ENCODE data around the gene FKBP5.

The FKBP5 gene

DNA sequence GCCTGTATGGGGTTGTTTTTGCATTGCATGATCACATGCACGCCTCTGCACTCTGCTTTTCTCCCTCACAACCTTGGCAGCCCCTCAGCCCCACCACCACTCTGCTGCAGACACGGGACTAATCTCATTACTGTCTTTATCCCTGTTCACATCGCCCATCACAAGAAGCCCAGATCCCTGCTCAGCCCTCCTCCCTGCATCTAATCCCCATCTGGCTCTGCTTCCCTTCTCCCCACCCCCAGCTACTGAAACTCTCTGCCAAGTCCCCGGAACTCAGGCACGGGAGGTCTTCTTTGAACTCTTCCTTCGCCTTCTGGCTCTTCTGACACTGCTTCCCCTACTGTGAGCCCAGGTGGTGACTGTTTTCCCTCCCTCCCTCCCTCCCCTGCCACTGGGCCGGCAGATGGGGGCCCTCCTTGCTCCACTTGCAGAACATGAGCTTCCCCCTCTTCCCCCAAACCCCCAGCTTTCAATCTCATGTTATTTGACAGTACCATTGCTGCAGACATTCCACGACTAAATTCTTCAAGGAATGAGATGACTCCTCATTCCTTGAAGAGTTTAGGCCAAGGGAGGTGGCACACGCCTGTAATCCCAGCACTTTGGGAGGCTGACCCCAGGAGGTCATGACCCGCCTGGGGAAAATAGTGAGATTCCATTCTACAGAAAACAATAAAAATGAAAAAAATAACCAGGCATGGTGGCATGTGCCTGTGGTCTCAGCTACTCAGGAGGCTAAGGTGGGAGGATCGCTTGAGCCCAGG is 154.1 kb downstream of the FKBP5 start:
- DNase-seq, result no peak

DNA sequence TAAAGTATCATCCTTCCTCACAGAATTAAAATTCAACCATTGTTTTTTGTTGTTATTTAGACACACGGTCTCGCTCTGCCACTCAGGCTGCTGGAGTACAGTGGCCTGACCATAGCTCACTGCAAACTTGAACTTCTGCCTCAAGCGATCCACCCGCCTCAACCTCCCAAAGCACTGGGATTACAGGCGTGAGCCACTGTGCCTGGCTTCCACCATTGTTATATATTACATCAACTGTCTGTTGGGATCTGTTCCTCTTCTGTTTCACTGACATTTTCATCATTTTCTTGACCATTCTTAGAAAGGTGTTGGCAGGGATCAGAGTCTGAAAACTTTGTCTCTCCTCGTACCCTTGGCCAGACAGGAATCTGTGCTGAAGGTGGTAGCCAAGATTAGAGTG is 154.7 kb downstream of the FKBP5 start:
- no peak for DNase-seq

DNA sequence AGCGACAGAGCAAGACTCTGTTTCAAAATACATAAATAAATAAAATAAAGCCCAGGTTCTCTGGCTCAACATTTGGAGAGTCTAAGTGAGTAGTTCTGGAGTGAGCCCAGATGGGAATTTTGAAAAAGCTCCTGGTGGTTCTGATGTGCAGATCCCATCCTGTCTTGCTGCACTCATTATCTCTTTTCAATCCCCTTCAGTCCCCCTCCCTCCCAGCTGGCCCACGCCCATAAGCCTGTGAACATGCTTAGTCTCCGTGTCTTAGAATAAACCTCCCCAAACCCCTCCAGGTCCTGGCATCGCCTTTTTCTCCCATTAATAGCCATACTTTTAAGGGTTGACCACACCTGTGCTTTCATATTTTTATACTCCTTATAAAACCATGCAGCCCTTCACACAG is 156.6 kb downstream of the FKBP5 start:
- no peak for DNase-seq

DNA sequence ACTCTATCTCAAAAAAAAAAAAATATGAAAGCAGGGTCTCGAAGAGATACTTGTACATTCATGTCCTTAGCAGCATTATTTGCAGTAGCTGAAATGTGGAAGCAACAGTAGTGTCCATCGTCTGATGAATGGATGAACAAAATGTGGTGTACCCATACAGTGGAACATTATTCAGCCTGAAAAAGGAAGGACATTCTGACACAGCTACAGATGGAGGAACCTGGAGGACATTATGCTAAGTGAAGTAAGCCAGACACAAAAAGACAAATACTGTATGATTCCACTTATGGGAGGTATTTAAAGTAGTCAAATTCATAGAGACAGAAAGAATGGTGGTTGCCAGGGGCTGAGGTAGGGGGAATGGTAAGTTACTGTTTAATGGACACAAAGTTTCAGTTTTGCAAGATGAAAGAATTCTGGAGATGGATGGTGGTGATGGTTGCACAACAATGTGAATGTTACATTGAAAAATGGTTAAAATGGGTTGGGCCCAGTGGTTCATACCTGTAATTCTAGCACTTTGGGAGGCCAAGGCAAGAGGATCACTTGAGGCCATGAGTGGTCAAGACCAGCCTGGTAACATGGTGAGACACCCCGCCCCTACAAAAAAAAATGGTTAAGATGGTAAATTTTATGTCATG is 164.2 kb downstream of the FKBP5 start:
- DNase-seq, result no peak

All from stimulated activated CD4-positive, alpha-beta T cell treated with anti-CD3 and anti-CD28 coated beads, Interleukin-12 subunit alpha, Interleukin-12 subunit beta, amount 100 ng/mL, for 4 hours (primary cell).